ENCODE measurements around the gene SMIM3.
"Not testable (repeated sequence)": the region's sequence is repeated elsewhere in the genome, so short reads cannot be mapped to it uniquely, and the experiment has no call there.

Gene SMIM3, protein sequence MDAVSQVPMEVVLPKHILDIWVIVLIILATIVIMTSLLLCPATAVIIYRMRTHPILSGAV

DNA sequence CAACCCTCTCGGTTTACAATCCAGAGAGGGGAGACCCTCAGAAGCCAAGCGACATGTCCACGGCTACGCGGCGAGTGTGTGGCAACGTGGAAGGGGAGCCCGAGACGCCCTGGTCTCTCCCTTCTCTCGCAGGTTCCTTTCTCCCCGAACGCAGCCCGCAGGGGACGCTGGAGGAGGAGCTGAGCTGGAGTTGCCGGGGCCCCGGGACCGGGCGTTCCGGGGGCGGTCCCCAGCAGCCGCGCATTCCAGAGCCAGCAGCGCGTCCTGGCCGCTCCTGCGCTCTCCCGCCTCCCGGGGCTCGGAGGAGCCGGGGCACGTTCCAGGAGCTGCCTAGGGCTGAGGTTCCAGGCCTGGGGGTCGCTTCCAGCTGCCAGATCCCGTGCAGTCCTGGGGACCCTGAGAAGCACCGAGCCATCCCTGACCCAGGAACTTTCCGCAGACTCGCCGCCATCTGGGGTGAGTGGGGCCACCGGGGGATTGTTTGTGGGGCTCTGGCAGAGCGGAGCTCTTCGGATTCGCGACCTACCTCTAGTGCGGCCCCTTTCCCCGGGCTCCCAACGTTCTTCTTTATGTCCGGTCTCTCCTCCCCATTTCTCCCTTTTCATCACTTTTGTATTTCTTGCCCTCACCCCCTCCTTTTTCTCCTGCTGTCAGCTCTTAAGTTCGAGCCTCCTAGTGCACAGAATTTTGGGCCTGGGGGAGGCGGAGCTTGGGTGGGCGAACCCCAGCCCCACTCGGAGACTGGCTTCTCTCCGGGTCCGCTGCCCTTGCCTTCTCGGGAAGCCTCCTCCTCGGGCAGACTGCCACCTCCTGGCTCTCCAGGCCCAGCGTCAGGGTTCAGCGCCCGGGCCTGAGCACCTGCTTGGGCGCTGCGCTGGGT lies at the start of gene SMIM3:
TSS of gene SMIM3 (plus strand) at position 241 of the 880 bp plus-strand sequence. CDS start 16,684 bp downstream, outside the sequence.
- peak; percentile 10 for DNase-seq

GRCh38 chr5:150729859-150730258 lies 48.7 kb upstream of the SMIM3 start:
- DNase-seq, result no peak

- DNase-seq, result no peak
Measured at GRCh38 chr5:150731669-150732242, 46.8 kb upstream of the SMIM3 start.

DNA sequence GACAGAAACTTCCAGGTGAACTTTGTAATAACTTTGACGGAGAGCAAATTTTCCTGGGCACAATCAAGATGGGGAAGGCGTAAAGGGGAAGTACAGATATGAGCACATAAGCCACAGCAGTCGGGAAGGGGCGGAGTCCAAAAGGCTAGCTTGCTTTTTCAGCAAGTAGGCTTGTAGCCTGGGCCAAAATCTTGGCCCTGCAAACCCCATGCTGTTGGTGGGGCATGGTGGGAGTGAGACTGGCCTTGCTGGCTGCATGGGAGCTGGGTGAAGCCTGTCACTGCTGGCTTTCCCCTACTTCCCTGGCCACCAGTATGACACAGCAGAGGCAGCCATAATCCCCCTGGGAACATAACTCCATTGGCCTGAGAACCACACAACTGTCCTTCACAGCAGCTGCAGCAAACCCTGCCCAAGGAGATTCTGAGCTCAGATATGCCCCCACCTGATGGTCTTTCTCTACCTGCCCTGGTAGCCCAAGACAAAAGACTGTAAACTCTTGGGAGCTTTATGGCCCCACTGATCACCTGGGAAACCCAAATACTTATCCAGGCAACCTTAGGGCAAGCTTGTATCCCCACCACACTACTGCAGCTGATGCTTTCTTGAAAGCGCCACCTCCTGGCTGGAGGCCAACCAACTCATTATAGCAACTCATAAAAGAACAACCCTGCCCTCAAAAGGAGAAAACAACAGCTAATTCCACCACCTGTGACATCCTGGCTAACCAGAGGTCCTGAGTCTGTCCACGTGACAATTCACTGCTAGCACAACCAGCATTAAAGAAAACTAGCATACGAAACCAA lies 43.8 kb upstream of the SMIM3 start:
- DNase-seq, result no peak

- no peak for DNase-seq
Measured at GRCh38 chr5:150738862-150739261, 39.7 kb upstream of the SMIM3 start.

DNA sequence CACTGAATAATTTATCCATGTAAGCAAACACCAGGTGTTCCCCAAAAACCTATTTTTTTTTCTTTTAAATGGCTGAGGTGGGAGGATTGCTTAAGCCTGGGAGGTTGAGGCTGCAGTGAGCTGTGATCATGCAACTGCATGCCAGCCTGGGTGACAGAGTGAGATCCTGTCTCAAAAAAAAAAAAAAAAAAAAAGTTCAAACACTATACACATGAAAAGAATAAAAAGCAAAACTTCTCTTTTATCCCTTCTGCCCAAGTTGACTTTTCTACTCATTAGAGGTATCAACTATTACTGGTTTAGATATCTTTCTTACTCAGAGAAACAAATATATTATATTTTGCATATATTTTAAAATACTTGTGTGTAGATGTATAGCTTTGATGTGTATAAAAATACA lies 37.6 kb upstream of the SMIM3 start:
- DNase-seq, result no peak

GRCh38 chr5:150742455-150743141 lies 36.0 kb upstream of the SMIM3 start:
- not testable (repeated sequence) for DNase-seq

GRCh38 chr5:150743142-150743488 lies 35.4 kb upstream of the SMIM3 start:
- DNase-seq, result not testable (repeated sequence)

DNA sequence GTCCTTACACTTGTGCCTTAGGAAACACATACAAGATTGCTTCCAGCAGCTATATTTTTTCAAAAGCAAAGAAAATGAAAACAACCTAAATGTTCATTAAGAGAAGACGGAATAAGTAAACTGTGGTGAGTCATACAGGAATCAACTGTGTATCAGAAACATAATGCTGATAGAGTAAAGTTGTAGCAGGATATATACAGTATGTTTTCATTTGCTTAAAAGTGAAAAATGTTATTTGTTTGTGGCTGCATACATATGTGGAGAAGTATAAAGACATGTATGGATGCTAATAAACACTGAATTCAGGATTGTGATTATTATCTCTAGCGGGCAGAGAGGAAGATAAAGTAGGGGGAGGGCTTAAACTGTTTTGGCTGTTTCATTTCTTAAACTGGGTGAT lies 28.1 kb upstream of the SMIM3 start:
- no peak for DNase-seq

- no peak for DNase-seq
Measured at GRCh38 chr5:150751096-150751891, 27.3 kb upstream of the SMIM3 start.

- DNase-seq, result no peak
Measured at GRCh38 chr5:150753463-150753862, 25.1 kb upstream of the SMIM3 start.

GRCh38 chr5:150753863-150754262 lies 24.7 kb upstream of the SMIM3 start:
- no peak for DNase-seq

- no peak for DNase-seq
Measured at GRCh38 chr5:150757087-150757649, 21.4 kb upstream of the SMIM3 start.

GRCh38 chr5:150758203-150758530 lies 20.4 kb upstream of the SMIM3 start:
- DNase-seq, result no peak

- DNase-seq, result peak; percentile 99
Measured at GRCh38 chr5:150758531-150759333, 19.8 kb upstream of the SMIM3 start, which contains the start of gene DCTN4. Gene DCTN4 (minus strand): TSS chr5:150759017. CDS start chr5:150758993, 24 bp downstream.

DNA sequence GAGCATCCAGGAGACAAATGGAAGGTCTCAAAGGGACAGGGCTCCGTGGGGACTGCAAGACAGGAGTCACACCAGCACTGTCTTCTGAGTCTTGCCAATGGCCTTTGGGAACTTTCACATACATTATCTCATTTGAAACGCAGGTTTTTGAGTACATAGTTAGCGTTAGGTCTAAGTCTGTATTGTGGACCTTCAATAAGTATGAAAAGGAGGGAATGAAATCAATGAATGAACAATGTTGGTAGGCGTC lies 19.3 kb upstream of the SMIM3 start:
- no peak for DNase-seq

- no peak for DNase-seq
Measured at GRCh38 chr5:150762211-150762610, 16.3 kb upstream of the SMIM3 start.

DNA sequence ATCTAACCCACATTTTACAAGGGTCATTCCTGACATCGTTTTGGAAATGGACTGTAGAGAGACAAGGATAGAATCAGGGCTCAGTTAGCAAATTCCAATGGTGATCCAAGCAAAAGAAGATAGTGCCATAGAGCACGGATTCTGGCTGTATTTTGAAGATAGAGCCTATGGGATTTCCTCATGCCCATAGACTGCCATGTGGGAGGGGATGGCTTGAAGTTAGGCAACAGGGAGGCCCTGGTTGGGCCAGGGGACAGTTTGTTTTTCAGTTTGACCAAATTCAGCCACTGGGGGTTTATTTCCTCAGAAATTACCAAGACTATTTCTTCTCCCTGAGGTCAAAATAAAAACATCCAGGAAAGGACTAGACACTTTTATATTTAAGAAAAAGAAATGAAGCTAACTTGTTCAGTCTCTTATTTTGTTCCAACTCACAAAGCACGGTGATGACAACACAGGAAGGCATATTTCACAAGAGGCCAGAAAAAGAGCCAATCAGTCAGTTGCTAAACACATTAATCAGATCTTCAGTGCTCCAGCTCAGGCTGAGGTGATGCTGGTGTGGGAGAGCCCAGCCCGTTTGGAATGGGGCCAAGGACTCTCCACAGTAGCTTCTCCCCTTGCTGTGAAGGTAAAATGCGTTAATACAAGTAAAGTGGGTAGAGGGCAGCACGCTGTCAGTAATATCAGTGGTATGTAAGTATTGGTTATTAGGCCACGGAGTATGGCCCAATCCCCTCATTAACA lies 15.4 kb upstream of the SMIM3 start:
- DNase-seq, result no peak

GRCh38 chr5:150764530-150764929 lies 14.0 kb upstream of the SMIM3 start:
- DNase-seq, result no peak

DNA sequence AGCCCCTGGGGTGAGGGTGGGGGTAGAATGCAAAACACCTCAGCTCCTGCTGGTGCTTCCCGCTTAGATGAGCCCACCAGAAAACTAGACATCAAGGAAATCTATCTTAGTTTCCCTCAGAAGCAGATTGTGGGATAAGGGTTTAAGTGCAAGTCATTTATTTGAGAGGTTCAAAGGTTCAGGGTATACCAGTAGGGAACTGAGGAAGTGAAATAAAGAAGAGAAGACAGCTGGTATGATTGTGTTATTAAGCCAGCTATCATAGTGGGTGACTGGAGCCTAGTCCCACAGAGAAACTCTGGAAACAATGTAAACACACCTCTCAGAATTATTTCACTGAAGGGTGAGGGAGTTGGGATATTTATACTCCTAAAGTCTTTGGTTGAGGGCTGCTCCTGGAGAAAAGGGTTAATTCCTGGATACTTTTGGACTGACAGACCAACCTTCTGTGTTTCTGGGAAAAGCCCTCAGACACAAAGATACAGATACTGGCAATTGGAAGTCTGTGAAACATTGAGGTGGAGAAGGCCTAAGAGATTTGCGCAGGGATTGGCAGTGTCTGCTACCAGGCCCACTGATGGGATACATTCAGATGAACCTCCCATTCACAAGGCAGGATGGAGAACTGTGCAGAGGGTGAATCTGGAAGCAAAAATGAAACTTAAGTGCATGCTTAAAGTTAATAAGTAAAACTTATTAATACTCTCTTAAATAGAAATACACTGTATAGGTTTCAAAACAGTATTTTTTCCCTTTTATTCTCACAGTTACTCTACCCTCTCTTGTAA lies 13.4 kb upstream of the SMIM3 start:
- no peak for DNase-seq
